ENCODE data around the gene CBLN4. TPM values are rescaled to one million over a fixed set of nuclear protein-coding genes. Genes with fewer than 3 reads are reported as not detected.

Gene CBLN4
- polyA plus RNA-seq, 1 experiment: not detected

GRCh38 chr20:56002908-56003800 is 2.2 kb downstream of the CBLN4 start:
- no peak overlapping the region for H3K27ac ChIP-seq (ENCODE audit: low read depth, low read length)
- no peak overlapping the region for H3K4me3 ChIP-seq (ENCODE audit: low read depth, low read length)
- POLR2A ChIA-PET: no interaction called here
- no peak for TF ChIP-seq CTCF (IDR thresholded peaks at IDR 0.05; ENCODE audit: low read depth, low read length)
- peaks cover 38% of the 10 kb centered on the region for H3K9me3 ChIP-seq (ENCODE audit: control insufficient read depth, insufficient read depth, low read length)
- DNase-seq (ENCODE audit: low read depth, low spot score): no peak
- CTCF ChIA-PET: no interaction called here
- H3K27me3 ChIP-seq (ENCODE audit: control insufficient read depth, insufficient read depth, low read length): no peaks in the 10 kb centered on the region

GRCh38 chr20:56001890-56002289 is 3.4 kb downstream of the CBLN4 start:
- TF ChIP-seq CTCF (IDR thresholded peaks at IDR 0.05; ENCODE audit: low read depth, low read length): no peak
- Histone ChIP-seq H3K27me3 (ENCODE audit: control insufficient read depth, insufficient read depth, low read length) (no peaks in the 10 kb centered on the region), H3K9me3 (ENCODE audit: control insufficient read depth, insufficient read depth, low read length) (peaks cover 38% of the 10 kb centered on the region), H3K4me3 (ENCODE audit: low read depth, low read length) (no peak overlapping the region), H3K27ac (ENCODE audit: low read depth, low read length) (no peak overlapping the region)
- ChIA-PET CTCF (no interaction called here), POLR2A (no interaction called here)
- DNase-seq (ENCODE audit: low read depth, low spot score): no peak

- POLR2A ChIA-PET: no interaction called here
- H3K27me3 ChIP-seq (ENCODE audit: control insufficient read depth, insufficient read depth, low read length): no peaks in the 10 kb centered on the region
- H3K4me3 ChIP-seq (ENCODE audit: low read depth, low read length): no peak overlapping the region
- H3K9me3 ChIP-seq (ENCODE audit: control insufficient read depth, insufficient read depth, low read length): peaks cover 35% of the 10 kb centered on the region
- H3K27ac ChIP-seq (ENCODE audit: low read depth, low read length): no peak overlapping the region
- TF ChIP-seq CTCF (IDR thresholded peaks at IDR 0.05; ENCODE audit: low read depth, low read length): no peak
- CTCF ChIA-PET: interaction anchor here (0.7 kb wide), 1 partner anchor 1037 kb away, joined by 3 read pairs; no protein-coding TSS in a partner anchor
- no peak for DNase-seq (ENCODE audit: low read depth, low spot score)
These were observed 4.1 kb downstream of the CBLN4 start for GRCh38 chr20:56001106-56001785.

- Histone ChIP-seq H3K4me3 (ENCODE audit: low read depth, low read length) (no peak overlapping the region), H3K9me3 (ENCODE audit: control insufficient read depth, insufficient read depth, low read length) (peaks cover 27% of the 10 kb centered on the region), H3K27me3 (ENCODE audit: control insufficient read depth, insufficient read depth, low read length) (no peaks in the 10 kb centered on the region), H3K27ac (ENCODE audit: low read depth, low read length) (no peak overlapping the region)
- no peak for TF ChIP-seq CTCF (IDR thresholded peaks at IDR 0.05; ENCODE audit: low read depth, low read length)
- DNase-seq (ENCODE audit: low read depth, low spot score): no peak
- ChIA-PET CTCF (interaction anchor here (0.5 to 0.7 kb wide), 2 partner anchors 165 to 1658 kb away, joined by 4 to 6 read pairs; no protein-coding TSS in a partner anchor), POLR2A (no interaction called here)
These were observed 26.8 kb downstream of the CBLN4 start for GRCh38 chr20:55978550-55978949.
